Trophoblast cell (in vitro differentiated cells and primary cell): Measurements from ENCODE around the gene CACNB2.

Experiments used
- DNase-seq, 2 donors: peaks; one replicate each; pipeline ENCODE4 v3.0.0-alpha.2; 2016
- H2AFZ ChIP-seq: 2 replicates; pipeline ENCODE4 v1.6.1; 2013; ENCODE audit warnings: low read length, moderate library complexity, mild to moderate bottlenecking; ENCODE audit not compliant: insufficient read depth, poor library complexity
- H2AK5ac ChIP-seq: 2 replicates; pipeline ENCODE4 v1.6.1; 2013; ENCODE audit warnings: mild to moderate bottlenecking, low read length
- H2BK120ac ChIP-seq: 2 replicates; pipeline ENCODE4 v1.6.1; 2013; ENCODE audit warnings: low read length, mild to moderate bottlenecking, moderate library complexity; ENCODE audit not compliant: insufficient read depth, poor library complexity
- H2BK12ac ChIP-seq: 2 replicates; pipeline ENCODE4 v1.6.1; 2013; ENCODE audit warnings: mild to moderate bottlenecking, low read length, moderate library complexity
- H2BK5ac ChIP-seq: 2 replicates; pipeline ENCODE4 v1.6.1; 2013; ENCODE audit warnings: low read length, low read depth, moderate library complexity, mild to moderate bottlenecking; ENCODE audit not compliant: poor library complexity
- H3K14ac ChIP-seq: 2 replicates; pipeline ENCODE4 v1.6.1; 2013; ENCODE audit warnings: mild to moderate bottlenecking, low read length
- H3K18ac ChIP-seq: 2 replicates; pipeline ENCODE4 v1.6.1; 2013; ENCODE audit warnings: mild to moderate bottlenecking, low read length
- H3K23ac ChIP-seq: 2 replicates; pipeline ENCODE4 v1.6.1; 2013; ENCODE audit warnings: low read length
- H3K27ac ChIP-seq: 2 replicates; pipeline ENCODE4 v1.5.1; 2013; ENCODE audit warnings: low read depth, mild to moderate bottlenecking, inconsistent platforms, low read length, moderate library complexity
- H3K27me3 ChIP-seq: 2 replicates; pipeline ENCODE4 v1.6.1; 2013; ENCODE audit warnings: inconsistent platforms, mild to moderate bottlenecking, low read length, moderate library complexity; ENCODE audit not compliant: insufficient read depth
- H3K36me3 ChIP-seq, 2 experiments: 1 replicate in 1 of 2; 2 replicates in 1 of 2; pipeline ENCODE4 v1.6.1; 2013; ENCODE audit warnings: low read length in 2 of 2, mild to moderate bottlenecking in 2 of 2, moderate library complexity in 1 of 2; ENCODE audit not compliant: insufficient read depth in 2 of 2, control insufficient read depth in 1 of 2
- H3K4ac ChIP-seq: 2 replicates; pipeline ENCODE4 v1.6.1; 2013; ENCODE audit warnings: low read depth, mild to moderate bottlenecking, low read length, moderate library complexity
- H3K4me1 ChIP-seq, 2 experiments: 1 replicate in 1 of 2; 2 replicates in 1 of 2; pipeline ENCODE4 v1.6.1; 2013; ENCODE audit warnings: low read length in 2 of 2, mild to moderate bottlenecking in 2 of 2, moderate library complexity in 1 of 2; ENCODE audit not compliant: insufficient read depth in 2 of 2, control insufficient read depth in 1 of 2
- H3K4me2 ChIP-seq: 2 replicates; pipeline ENCODE4 v1.6.1; 2013; ENCODE audit warnings: inconsistent platforms, mild to moderate bottlenecking, low read length, moderate library complexity
- H3K4me3 ChIP-seq: 2 replicates; pipeline ENCODE4 v1.5.1; 2013; ENCODE audit warnings: mild to moderate bottlenecking, low read depth, low read length, inconsistent platforms
- H3K79me1 ChIP-seq: one replicate; pipeline ENCODE4 v1.6.1; 2013; ENCODE audit warnings: low read length
- H3K79me2 ChIP-seq: 2 replicates; pipeline ENCODE4 v1.6.1; 2013; ENCODE audit warnings: low read length, mild to moderate bottlenecking; ENCODE audit not compliant: control insufficient read depth, insufficient read depth, poor library complexity
- H3K9ac ChIP-seq: 2 replicates; pipeline ENCODE4 v1.6.1; 2013; ENCODE audit warnings: mild to moderate bottlenecking, low read length
- H3K9me3 ChIP-seq: 2 replicates; pipeline ENCODE4 v1.6.1; 2013; ENCODE audit warnings: low read depth, mild to moderate bottlenecking, control low read depth, inconsistent platforms, low read length; ENCODE audit not compliant: insufficient read depth
- H4K12ac ChIP-seq: 2 replicates; pipeline ENCODE4 v1.6.1; 2013; ENCODE audit warnings: low read depth, mild to moderate bottlenecking, low read length, moderate library complexity
- H4K8ac ChIP-seq: 2 replicates; pipeline ENCODE4 v1.6.1; 2013; ENCODE audit warnings: low read depth, mild to moderate bottlenecking, low read length, moderate library complexity
- H4K91ac ChIP-seq: one replicate; pipeline ENCODE4 v1.6.1; 2013; ENCODE audit warnings: low read depth, mild to moderate bottlenecking, low read length, moderate library complexity
- WGBS: extraction: QIAGEN DNeasy Blood & Tissue Kit; methylation state at CpG from one replicate; pipeline ENCODE4 v1.1.7; 2013; ENCODE audit warnings: missing lambda C conversion rate; ENCODE audit not compliant: insufficient read length, insufficient coverage; ENCODE audit errors: extremely low coverage; 5-methylcytosine and 5-hydroxymethylcytosine counted together

Gene CACNB2

DNA sequence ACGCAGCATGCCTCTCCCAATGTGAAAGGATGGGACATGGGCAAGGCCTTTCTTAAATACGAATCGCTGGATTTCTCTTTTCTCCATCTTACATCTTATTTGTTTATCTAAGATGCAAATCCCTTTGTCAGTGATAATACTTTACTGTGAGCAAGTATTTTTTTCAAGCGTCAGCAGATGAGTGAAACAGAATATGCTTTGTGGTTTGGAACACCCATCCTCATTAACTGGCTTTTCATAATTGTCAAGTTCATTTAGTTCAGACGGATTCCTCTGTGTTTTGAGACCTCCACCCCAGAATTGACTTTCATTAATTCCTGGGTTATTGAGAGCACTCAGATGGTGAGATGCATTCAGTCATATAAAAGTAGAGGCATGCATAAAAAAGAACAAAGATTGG is 361.4 kb downstream of the CACNB2 start:
- no peaks in the 10 kb centered on the region for H3K36me3 ChIP-seq
- H3K4ac ChIP-seq: no peak overlapping the region
- H2BK5ac ChIP-seq: no peak overlapping the region
- no peak overlapping the region for H3K4me2 ChIP-seq
- DNase-seq: no peak
- H3K18ac ChIP-seq: no peak overlapping the region
- no peak overlapping the region for H3K14ac ChIP-seq
- H2AFZ ChIP-seq: no peak overlapping the region
- no peak overlapping the region for H4K8ac ChIP-seq
- no peak overlapping the region for H2AK5ac ChIP-seq
- no peak overlapping the region for H4K91ac ChIP-seq
- H3K9me3 ChIP-seq: no peaks in the 10 kb centered on the region
- no peaks in the 10 kb centered on the region for H3K79me1 ChIP-seq
- no peak overlapping the region for H3K9ac ChIP-seq
- H2BK120ac ChIP-seq: no peak overlapping the region
- no peak overlapping the region for H3K27ac ChIP-seq
- H3K23ac ChIP-seq: no peak overlapping the region
- no peaks in the 10 kb centered on the region for H3K4me1 ChIP-seq
- no peak overlapping the region for H4K12ac ChIP-seq
- H3K27me3 ChIP-seq: no peaks in the 10 kb centered on the region
- no peak overlapping the region for H2BK12ac ChIP-seq
- H3K4me3 ChIP-seq: no peak overlapping the region
- WGBS: no CpG with 5 or more reads among the region's 5 CpGs
- H3K79me2 ChIP-seq: no peaks in the 10 kb centered on the region

- Histone ChIP-seq H2AK5ac (no peak overlapping the region), H3K36me3 (no peaks in the 10 kb centered on the region)
- WGBS: no CpG with 5 or more reads among the region's 5 CpGs
These were observed 363.9 kb downstream of the CACNB2 start for GRCh38 chr10:18504161-18504560.

DNA sequence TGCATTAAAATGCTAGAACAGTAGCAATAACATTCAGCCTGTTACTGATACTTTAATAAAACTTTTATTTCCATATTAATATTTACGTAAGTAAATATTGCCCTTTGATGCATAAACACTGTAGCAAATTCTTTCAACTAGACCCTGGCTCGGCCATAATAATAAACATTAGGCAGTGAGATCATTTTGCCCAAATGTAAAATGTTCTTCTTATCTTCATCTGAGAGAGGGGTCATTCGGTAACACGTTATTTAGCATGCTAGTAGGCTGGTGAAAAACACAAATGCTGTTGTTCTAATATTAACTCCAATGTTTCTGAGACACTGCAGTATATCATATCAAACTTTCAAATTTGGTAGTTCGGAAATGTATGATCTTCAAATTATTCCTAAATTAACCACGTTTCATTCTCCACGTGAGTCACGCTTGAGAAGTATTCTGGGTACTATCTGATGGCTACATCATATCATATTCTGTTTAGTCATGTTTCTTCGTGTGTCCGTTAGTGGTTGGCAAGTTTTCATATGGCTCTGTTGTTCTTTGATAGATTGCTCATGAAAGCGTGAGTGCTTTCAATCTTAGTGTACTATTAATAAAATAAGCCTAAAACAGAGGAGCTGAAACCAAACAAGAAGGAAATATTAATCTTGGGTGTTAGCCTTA is 365.4 kb downstream of the CACNB2 start:
- Histone ChIP-seq H3K18ac (no peak overlapping the region), H2BK12ac (no peak overlapping the region), H3K36me3 (no peaks in the 10 kb centered on the region), H3K4me2 (no peak overlapping the region), H3K14ac (no peak overlapping the region), H2BK120ac (no peak overlapping the region), H4K8ac (no peak overlapping the region), H3K9me3 (no peaks in the 10 kb centered on the region), H3K27ac (no peak overlapping the region), H3K23ac (no peak overlapping the region), H3K79me1 (no peaks in the 10 kb centered on the region), H2BK5ac (no peak overlapping the region), H3K4me1 (no peaks in the 10 kb centered on the region), H4K12ac (no peak overlapping the region), H4K91ac (no peak overlapping the region), H3K79me2 (no peaks in the 10 kb centered on the region), H3K4me3 (no peak overlapping the region), H2AFZ (no peak overlapping the region), H3K4ac (no peak overlapping the region), H3K27me3 (no peaks in the 10 kb centered on the region), H3K9ac (no peak overlapping the region), H2AK5ac (no peak overlapping the region)
- no peak for DNase-seq
- WGBS: no CpG with 5 or more reads among the region's 11 CpGs

More at GRCh38 chr10:18504161-18504560, 363.9 kb downstream of the CACNB2 start:
- Histone ChIP-seq H2AFZ (no peak overlapping the region), H2BK12ac (no peak overlapping the region), H3K18ac (no peak overlapping the region), H3K79me2 (no peaks in the 10 kb centered on the region), H3K27ac (no peak overlapping the region), H4K8ac (no peak overlapping the region), H2BK5ac (no peak overlapping the region), H2BK120ac (no peak overlapping the region), H3K4ac (no peak overlapping the region), H3K4me3 (no peak overlapping the region), H3K27me3 (no peaks in the 10 kb centered on the region), H3K4me2 (no peak overlapping the region), H3K9ac (no peak overlapping the region), H4K12ac (no peak overlapping the region), H3K4me1 (no peaks in the 10 kb centered on the region), H4K91ac (no peak overlapping the region), H3K9me3 (no peaks in the 10 kb centered on the region), H3K14ac (no peak overlapping the region), H3K23ac (no peak overlapping the region), H3K79me1 (no peaks in the 10 kb centered on the region)
- no peak for DNase-seq

- H3K4me1 ChIP-seq: no peaks in the 10 kb centered on the region
- H3K9ac ChIP-seq: no peak overlapping the region
- no peak overlapping the region for H2BK12ac ChIP-seq
- H3K14ac ChIP-seq: no peak overlapping the region
- H2BK5ac ChIP-seq: no peak overlapping the region
- no peak overlapping the region for H2AK5ac ChIP-seq
- no peak overlapping the region for H4K8ac ChIP-seq
- H3K27ac ChIP-seq: no peak overlapping the region
- H3K27me3 ChIP-seq: no peaks in the 10 kb centered on the region
- H3K4me2 ChIP-seq: no peak overlapping the region
- H2BK120ac ChIP-seq: no peak overlapping the region
- no peaks in the 10 kb centered on the region for H3K79me2 ChIP-seq
- no peak overlapping the region for H4K12ac ChIP-seq
- no peak overlapping the region for H2AFZ ChIP-seq
- no CpG with 5 or more reads among the region's 4 CpGs for WGBS
- H3K9me3 ChIP-seq: no peaks in the 10 kb centered on the region
- H3K4ac ChIP-seq: no peak overlapping the region
- no peak overlapping the region for H4K91ac ChIP-seq
- no peak for DNase-seq
- no peak overlapping the region for H3K23ac ChIP-seq
- H3K18ac ChIP-seq: no peak overlapping the region
- no peaks in the 10 kb centered on the region for H3K36me3 ChIP-seq
- H3K79me1 ChIP-seq: no peaks in the 10 kb centered on the region
- no peak overlapping the region for H3K4me3 ChIP-seq
These were observed 368.4 kb downstream of the CACNB2 start for GRCh38 chr10:18508587-18508986.
